ENCODE data around the gene ITPR2.

DNA sequence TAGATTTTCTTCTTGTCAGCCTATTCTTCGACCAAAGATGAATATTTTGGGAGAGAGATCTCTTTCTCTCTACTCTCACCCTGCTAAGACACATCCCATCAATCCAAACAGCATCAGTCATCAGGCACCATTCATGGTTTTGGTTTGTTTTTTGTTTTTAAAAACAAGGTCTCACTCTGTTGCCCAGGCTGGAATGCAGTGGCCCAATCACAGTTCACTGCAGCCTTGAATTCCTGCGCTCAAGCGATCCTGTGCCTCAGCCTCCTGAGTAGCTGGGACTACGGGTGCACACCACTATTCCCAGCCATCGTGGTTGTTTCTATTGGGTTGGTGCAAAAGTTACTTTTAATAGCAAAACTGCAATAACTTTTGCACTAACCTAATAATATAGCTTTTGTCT lies 14.4 kb upstream of the ITPR2 start:
- TF ChIP-seq CTCF (IDR thresholded peaks at IDR 0.05) (no peak), POLR2A (IDR thresholded peaks at IDR 0.05) (no peak)

Data from Peyer's patch (tissue), 4 donors.